ENCODE measurements around the gene RNF43. TPM values are rescaled to one million over a fixed set of nuclear protein-coding genes. Genes with fewer than 3 reads are reported as not detected.
A peak's percentile ranks its signal among the peaks of the same experiment; 100 is the strongest.

Gene RNF43
- total and polyA plus RNA-seq, 2 of the 13 experiments (the other 11 are each of a cell fraction or from before 2014, with no cell fraction given) = 31.0 to 53.4 TPM

GRCh38 chr17:58378733-58379510, 38.4 kb downstream of the RNF43 start (continued):
- no peak for TF ChIP-seq ZNF318 (CRISPR knock-in tag; IDR thresholded peaks at IDR 0.05)
- peak; percentile 58 for TF ChIP-seq AGO2 (optimal IDR thresholded peaks at IDR 0.05; ENCODE audit: low read depth, low read length)
- TF ChIP-seq ZNF652 (CRISPR knock-in tag; IDR thresholded peaks at IDR 0.05; ENCODE audit: borderline replicate concordance, low read depth) = no peak
- TF ChIP-seq ZXDC (CRISPR knock-in tag; IDR thresholded peaks at IDR 0.05) = 0 out of 2 replicates have a peak, but pooled peaks have one; percentile 22
- TF ChIP-seq ZNF615 (CRISPR knock-in tag; IDR thresholded peaks at IDR 0.05; ENCODE audit: borderline replicate concordance) = no peak
- TF ChIP-seq MXD4 (CRISPR knock-in tag; IDR thresholded peaks at IDR 0.05) = no peak
